NCI-H1694 (cell line): ENCODE measurements around the gene OMG.
"Not testable (repeated sequence)": the region's sequence is repeated elsewhere in the genome, so short reads cannot be mapped to it uniquely, and the experiment has no call there.

Experiments used
- DNase-seq: peaks from one replicate; lab custom pipeline; 2025; lab: John Stamatoyannopoulos, UW

The OMG gene

GRCh38 chr17:31297090-31297489, at the start of gene OMG:
TSS of gene OMG (minus strand) at chr17:31297239. CDS start at chr17:31296331, 908 bp downstream.
- DNase-seq: no peak

- not testable (repeated sequence) for DNase-seq
Observed at GRCh38 chr17:31345191-31345747, 48.2 kb upstream of the OMG start.

- DNase-seq: no peak
Observed at GRCh38 chr17:31339906-31340661, 43.0 kb upstream of the OMG start.

- DNase-seq: no peak
Observed at GRCh38 chr17:31329221-31329620, 32.2 kb upstream of the OMG start.

- DNase-seq: no peak
Observed at GRCh38 chr17:31328160-31328535, 31.1 kb upstream of the OMG start.

GRCh38 chr17:31327534-31328159, 30.6 kb upstream of the OMG start:
- no peak for DNase-seq

- DNase-seq: no peak
Observed at GRCh38 chr17:31323551-31323950, 26.5 kb upstream of the OMG start.

GRCh38 chr17:31321966-31322365, 24.9 kb upstream of the OMG start:
- DNase-seq: no peak

- no peak for DNase-seq
Observed at GRCh38 chr17:31321481-31321880, 24.4 kb upstream of the OMG start, which contains the start of gene EVI2A. TSS of gene EVI2A (minus strand) at chr17:31321622. CDS start at chr17:31319013, 2,609 bp downstream.

GRCh38 chr17:31320791-31321190, 23.8 kb upstream of the OMG start:
- DNase-seq: no peak

- no peak for DNase-seq
Observed at GRCh38 chr17:31320241-31320640, 23.2 kb upstream of the OMG start.

GRCh38 chr17:31318851-31319661, 22.0 kb upstream of the OMG start:
- no peak for DNase-seq

- DNase-seq: no peak
Observed at GRCh38 chr17:31318298-31318801, 21.3 kb upstream of the OMG start.

GRCh38 chr17:31314782-31315100, 17.7 kb upstream of the OMG start:
- DNase-seq: no peak

- DNase-seq: no peak
Observed at GRCh38 chr17:31313982-31314781, 17.1 kb upstream of the OMG start, which contains the start of gene EVI2B. TSS of gene EVI2B (minus strand) at chr17:31314054. CDS start at chr17:31305609, 8,445 bp downstream.

GRCh38 chr17:31312223-31312622, 15.2 kb upstream of the OMG start:
- DNase-seq: not testable (repeated sequence)

- DNase-seq: no peak
Observed at GRCh38 chr17:31311526-31311925, 14.5 kb upstream of the OMG start.

GRCh38 chr17:31310886-31311285, 13.8 kb upstream of the OMG start:
- no peak for DNase-seq

- DNase-seq: no peak
Observed at GRCh38 chr17:31310260-31310659, 13.2 kb upstream of the OMG start.

- no peak for DNase-seq
Observed at GRCh38 chr17:31309556-31309955, 12.5 kb upstream of the OMG start.
